Stimulated activated CD4-positive, alpha-beta T cell treated with anti-CD3 and anti-CD28 coated beads, Interleukin-15, amount 100 ng/mL, for 48 hours (primary cell): ENCODE measurements around the gene RPS14.
A peak's percentile ranks its signal among the peaks of the same experiment; 100 is the strongest.

Experiments
- DNase-seq, 2 donors: peaks; one replicate each; pipeline ENCODE4 v3.0.0-alpha.2; 2020; ENCODE audit warnings: low read depth in 2 of 2

The RPS14 gene

DNA sequence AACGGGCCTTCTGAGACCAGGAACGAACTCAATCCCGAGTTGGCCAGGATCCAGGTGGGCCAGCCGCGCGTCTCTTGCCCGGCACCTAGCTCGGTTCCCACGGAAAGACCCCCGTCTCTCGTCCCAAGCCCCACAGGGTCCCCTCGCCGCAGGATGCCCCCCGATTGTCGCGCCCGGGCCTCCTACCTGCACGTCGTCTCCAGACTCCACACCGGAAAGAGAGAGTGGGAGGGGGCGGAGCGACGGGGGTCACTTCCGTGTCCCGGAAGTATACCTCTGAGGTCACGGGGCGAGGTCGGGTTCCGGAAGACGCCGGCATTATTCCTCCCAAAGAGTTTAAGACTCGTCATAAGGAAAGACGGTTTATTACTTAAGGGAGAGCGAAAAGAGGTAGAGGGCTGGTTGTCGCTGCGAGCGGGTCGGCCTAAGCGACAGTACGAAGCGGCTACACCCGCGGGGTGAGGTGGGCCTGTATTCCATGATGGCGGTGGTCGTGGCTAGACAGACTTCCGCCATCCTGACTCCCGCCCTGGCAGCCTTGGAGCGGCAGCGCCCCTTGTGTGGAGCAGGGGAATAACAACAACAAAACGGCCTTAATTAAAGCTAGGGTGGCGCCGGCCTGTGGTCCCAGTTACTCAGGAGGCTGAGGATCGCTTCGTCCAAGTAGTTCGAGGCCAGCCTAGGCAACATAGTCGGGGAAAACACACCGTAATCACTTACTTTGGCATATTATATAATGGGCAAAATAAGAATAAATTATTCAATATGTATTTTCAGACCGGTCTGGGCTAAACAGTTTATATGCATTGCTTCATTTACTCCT is at the start of gene RPS14:
Gene RPS14 (minus strand): TSS at position 223 of the 823 bp plus-strand sequence. CDS start 2,006 bp downstream, outside the sequence.
- peak; percentile 92 to 93 for DNase-seq

DNA sequence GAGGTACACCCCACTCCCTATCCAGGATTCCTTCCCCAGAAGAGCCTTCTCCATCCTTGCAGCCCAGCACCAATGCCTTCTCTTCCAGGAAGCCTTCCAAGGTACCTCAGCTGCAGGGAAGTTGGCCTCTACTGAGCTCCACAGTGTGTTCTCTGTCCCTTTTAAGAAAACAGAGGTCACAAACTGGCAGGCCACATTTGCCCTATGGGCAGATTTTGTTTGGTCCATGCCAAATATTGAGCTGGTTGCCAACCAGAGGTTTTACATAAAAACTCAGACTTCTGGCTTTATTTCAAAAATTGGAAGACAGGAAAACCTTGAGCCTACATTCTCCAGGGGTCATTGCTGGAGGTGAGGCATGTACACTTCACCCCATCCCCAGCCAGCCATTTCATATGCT is 49.4 kb upstream of the RPS14 start:
- no peak for DNase-seq

DNA sequence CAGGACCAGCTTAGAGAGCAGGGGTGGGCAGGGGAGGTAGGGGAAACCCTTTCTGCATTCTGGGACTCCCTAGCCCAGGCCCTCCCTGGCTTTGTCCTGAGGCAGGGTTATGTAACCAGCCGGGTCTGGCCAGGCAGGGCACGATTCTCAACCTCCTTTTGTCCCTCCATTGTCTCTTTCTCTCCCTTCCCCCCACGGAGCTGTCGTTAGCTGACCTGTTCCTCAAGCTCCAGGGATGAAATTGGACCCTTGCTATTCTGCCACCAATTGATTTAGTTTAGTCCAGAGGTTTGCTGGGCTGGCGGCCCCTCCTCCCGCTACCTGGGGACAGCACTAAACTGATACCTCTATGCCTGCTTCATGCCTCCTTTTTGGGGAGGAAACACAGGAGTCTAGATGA is 49.0 kb upstream of the RPS14 start:
- no peak for DNase-seq

DNA sequence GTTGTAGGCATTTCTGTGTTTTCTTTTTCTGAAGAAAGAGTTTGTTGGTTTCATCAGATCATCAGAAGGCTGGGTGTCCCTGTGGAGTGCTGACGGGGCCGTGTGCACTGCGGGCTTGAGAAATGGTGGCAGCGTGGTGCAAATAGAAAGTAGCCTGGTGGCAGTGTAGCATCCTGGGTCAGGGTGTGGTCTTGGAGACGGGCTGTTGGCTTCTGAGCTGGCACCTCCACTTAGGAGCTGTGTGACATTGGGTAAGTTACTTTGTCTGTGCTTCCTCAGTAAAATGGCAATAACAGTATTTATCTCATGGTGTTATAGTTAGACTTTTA is 48.4 kb upstream of the RPS14 start:
- no peak for DNase-seq

DNA sequence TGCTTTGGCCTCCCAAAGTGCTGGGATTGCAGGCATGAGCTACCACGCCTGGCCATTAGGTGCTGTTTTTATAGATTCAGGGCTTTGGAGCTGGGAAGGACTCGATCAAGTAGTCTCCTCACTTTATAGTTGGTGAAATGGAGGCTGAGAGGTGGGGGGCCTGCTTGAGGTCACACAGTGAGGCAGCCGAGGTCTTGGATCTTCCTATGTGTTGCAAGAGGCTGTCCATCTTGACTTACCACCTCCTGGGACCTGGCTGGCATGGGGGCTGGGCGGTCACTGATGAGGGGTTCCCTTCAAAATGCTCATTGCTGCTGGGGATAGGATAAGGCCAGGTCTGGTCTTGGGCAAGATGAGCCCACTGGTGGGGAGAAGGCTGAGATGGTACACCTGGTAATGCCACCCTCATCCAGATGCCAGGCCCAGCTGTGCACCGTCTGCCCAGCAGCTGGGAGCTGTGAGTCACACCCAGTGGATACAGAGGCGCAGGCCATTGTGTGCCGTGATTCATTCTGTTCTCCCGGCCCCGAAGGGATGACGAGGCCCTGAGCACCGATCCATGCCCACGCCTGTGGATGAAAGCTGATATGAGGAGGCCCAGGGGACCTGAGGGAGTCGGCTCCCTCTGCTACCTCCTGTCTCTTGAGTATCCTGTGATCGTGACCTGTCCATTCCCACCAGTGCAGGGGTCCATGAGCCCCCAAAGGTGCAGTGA is 47.9 kb upstream of the RPS14 start:
- DNase-seq: no peak

DNA sequence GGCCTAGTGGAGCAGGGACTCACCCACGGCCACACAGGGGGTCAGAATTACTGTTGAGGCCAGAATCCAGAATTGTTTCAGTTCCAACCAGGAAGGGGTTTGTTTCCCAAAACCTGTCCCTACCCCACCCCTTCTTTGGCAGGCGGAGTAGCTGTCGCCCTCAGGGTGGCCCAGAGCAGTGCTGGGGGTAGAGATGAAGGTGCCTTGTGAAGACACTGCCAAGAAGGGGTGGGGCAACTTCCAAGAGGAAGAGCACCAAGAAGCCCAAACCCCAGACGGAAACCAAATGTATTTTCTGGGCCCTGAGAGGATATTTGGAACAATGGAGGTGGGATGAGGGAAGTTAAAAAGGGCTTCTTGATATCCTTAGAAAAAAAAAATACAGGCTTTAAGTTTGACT is 47.0 kb upstream of the RPS14 start:
- DNase-seq: no peak

DNA sequence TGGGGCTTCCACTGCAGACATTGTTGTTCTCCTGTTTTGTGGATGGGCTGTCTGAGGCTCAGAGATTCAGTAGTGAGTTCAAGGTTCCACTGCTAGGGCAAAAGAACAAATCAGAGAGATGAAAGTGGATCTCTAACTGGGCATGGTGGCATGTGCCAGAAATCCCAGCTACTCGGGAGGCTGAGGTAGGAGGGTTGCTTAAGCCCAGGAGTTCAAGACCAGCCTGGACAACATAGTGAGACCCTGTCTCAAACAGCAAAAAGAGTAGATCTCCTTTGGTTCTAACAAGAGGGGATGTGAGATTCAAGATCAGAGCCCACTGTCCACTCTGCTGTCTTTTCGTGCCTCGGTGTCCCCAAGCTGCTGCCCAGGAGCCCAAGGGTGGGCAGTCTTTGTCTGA is 46.6 kb upstream of the RPS14 start:
- DNase-seq: no peak

DNA sequence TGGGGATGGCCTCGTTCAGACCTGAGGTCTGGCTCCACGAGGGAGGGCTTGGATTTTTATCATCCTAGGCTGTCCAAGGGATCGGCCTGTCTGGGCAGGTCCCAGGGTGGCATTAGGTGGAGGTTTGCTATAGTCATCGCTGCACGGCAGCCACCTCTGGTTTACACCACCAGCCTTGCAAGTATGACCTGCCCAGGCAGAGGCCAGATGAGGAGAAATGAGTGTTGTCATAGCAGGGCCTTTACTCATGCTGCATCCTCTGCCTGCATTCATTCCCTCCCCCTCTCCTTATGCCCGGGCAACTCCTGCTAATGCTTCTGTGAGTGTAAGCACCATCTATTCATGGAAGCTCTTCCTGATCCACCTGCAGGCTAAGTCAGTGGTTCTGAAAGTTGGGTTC is 43.1 kb upstream of the RPS14 start:
- DNase-seq: no peak

DNA sequence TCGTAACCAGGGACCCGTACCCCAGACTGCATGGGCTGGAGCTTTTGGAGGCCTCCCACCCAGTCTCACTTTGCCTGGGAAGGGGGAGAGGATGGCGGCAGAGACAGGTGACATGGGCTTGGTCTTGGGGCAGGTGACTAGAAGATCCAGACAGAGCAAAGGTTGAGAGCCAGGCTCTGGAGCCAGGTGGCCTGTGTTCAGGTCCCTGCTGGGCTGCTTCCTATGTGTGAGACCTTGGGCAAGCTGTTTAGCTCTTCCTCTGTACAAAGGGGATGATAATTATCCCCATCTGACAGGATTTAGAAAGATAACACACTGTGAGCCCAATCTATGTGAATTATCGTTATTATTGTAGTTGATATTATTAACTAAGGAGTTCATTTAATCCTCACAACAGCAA is 42.3 kb upstream of the RPS14 start:
- DNase-seq: no peak

DNA sequence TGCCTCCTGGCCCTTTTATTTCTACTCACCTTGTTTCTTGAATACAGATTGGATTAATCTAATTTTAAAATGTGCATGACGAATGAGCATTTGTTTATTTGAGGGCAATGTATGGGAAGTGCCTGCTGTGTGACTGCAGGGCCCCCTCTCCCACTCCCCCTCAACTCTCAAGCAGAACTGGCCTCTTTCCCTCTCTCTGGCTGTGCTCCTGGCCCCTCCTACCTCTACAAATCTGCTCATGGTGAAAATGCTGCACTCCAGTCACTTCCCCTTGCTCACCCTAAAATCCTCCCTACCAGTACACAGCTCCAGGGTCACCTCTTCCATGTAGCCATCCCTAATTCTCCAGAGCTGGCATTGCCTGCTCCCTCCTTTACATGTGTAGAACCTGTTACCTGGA is 41.2 kb upstream of the RPS14 start:
- no peak for DNase-seq

DNA sequence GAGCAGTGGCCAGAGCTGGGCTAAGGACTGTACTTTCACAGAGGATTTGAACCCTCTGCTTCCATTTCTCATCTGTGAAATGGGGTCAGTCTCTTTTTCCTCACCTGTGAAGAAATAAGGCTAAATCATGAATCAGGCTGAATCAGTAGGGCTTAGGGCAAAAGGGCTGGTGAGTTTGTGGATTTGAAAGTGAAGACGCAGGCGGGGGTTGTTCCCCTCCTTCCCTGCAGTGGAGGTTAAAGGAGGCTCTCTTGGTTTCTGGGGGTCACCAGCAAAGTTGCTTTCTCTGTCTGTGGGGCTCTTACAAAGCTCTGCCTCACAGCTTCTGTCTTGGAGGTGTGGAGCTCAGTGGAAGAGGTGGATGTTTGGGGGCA is 40.7 kb upstream of the RPS14 start:
- DNase-seq: no peak

DNA sequence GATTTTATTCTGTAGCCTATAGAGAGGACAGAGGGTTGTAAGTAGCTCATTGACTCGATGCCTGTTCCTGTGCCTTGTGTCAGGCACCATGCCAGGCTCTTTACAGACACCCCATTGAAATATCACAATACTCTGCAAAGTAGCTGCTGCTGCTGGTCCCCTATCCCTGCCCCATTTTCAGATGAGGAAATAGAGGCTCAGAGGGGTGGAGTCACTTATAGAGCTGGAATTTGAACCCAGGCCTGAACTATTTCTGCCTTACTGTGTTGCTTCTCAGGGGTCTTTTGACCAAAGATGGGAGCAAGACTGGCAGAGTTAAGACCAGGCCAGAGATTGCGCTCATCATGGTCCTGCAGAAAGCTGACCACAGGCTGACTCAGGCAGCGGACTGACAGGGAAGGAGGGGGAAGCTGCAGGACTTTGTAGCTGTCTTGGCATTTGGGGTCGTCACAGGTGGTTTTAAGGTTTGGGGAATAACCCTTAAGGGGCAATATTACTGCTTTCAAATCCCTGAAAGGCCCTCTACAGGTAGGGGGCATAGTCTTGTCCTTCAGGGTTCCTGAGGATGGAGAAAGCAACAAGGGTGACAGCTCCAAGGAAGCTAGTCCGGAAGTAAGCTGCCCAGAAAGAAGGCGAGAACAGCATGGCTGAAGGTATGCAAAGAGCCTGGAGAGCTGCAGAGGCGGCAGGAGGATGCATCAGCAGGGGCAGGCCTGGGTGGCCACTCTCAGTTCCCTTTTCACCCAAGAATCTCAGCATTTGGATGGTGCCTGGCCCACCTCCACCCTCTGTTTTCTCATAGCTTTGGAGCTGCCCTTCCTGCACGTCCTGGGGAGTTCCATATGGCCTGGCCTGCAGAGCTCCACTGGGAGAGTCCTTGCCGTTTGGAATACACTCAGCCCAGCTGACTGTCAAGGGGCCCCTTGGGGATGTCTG is 40.1 kb upstream of the RPS14 start:
- no peak for DNase-seq

DNA sequence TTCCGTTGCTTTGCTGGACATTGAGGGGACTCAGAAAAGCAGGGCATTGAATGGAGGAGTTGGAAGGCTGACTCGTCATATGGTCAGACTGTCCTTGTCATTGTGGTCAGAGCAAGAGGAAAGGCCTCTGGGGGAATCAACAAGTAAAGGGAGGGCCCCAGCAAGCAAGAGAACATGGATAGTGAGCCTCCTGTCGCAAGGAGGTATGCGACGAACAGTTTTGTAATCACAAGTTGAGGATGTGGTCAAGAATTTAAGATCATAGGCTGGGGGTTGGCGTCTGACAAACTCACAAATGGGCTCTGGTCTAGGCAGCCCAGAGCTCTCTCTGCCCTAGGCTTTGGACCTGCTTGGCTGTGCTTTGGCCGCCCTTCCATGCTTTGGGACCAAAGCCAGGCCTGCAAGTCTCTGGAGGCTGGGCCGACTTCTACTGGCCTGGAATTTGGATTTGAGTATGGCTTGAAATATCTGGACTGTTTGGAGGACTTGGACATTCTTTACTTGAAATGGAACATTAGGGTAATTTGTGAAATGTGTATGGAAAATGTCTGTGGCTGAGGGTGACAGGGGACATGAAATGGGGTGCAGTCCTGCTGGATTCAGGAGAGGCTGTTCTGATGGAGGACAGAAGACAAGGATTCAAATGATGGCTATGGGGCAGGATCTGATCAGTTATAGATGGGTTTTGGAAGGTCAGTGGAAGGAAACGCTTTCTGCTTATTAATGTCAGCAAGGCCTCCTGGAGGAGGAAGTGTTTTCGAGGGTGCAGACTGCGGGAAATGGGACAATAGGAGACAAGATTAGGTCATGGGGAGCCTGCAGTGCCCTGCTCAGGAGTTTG is 39.2 kb upstream of the RPS14 start:
- no peak for DNase-seq

DNA sequence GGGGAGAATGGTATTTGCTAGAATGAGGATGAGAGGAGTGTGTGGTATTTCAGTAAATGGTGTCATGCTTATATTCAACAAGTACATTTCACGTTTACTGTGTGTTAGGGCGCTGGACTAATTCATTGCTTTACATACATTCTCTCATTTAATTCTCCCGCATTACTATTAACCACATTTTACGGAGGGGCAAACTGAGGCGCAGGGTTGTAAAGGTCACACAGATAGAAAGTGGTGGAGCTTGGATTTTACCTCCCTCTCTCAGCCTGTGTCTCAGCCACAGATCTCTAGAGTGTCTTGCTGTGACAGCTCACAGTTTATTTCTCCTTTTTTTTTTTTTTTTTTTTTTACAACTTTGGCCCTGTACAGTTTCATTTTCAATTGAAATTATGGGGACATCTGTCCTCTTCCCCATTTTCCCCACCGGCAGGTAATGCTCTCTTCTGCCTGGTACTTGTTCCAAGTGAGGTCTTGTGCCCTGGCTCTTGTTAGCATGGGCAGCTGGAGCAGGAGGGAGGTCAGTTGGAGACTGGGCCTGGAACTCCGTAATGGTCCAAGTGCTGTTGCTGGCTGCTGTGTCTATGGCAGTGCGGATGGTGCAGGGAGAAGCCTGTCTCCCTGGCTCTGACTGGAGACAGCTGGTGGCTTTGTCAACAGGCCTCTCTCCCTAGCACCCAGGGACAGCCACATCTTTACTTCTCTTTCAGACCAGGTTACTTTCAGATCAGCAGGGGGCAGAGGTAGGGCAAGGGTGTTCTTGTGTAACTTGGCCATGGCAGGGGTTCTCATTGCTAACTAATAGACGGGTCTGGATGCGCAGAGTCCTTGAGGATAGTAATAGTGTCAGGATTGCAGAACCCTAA is 37.9 kb upstream of the RPS14 start:
- DNase-seq: no peak

DNA sequence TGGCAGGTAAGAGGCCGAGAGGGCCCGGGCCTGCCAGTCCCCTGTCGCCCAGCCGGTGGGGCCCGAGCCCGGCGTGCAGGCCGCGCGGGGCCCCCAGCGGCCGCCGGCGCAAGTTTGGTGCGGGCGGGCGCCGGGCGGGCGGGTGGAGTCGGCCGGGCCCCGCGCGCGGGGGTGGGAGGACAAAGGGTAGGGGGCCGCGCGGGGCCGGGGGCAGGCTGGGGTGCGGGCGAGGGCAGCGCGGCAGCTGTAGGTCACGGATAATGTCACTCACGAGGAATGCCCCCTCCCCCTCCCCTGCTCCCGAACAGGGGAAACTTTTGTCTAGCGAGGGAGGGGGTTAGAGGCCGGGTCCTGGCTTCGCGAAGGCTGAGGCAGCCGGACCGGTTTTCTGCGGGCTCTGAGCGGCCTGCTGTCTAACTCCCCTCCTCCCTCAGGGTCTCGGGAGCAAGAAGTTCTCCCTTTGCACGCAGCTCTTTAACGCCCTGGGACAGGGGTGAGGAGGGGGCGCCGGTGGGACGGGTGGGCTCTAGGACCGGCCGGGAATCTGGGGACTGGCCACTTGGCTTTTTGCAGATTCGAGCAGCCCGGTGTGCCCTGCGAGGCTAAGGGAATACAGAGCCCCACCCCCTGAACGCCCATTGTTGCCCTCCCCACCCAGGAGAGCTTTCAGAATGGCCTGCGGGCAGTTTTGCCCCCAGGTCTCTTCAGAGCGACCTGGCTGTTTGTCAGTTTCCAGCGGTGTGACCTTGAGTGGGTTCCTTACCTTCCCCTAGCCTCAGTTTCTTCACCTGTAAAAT is 37.1 kb upstream of the RPS14 start:
- DNase-seq: peak in 1 of 2 donors; percentile 6

DNA sequence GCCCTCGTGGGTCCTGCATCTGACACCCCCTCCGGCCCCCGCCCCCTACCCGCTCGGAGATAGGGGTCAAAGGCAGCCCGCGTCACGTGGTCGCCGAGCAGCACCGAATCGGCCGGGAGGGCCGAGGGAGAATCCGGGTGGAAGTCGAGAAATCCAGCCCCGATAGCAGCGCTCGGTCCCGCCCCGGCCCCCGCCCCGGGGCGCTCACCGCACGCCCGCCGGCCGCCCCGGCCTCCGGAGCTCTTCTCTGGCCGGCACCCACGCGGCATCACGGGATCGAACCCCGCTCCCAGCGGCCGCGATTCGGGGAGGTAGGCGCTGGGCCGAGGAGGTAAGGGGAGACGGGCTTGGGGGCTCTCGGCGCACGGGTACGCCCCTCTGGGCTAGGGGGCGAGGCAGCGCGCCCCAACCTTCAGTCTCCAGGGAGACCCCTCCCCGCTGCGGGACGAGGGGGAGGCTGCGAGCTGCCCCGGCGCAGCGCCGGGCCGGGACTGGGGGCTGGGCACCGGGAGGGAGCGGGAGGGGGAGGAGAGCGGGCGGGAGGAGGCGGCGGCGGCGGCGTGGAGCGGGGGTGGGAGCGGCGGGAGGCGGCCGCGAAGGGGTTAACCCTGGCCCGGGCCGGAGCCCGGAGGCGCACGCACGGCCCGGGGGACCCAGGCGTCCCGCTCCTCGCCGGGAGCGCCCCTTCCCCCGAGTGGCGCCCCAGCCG is 36.3 kb upstream of the RPS14 start:
- peak in 1 of 2 donors; percentile 22 for DNase-seq

DNA sequence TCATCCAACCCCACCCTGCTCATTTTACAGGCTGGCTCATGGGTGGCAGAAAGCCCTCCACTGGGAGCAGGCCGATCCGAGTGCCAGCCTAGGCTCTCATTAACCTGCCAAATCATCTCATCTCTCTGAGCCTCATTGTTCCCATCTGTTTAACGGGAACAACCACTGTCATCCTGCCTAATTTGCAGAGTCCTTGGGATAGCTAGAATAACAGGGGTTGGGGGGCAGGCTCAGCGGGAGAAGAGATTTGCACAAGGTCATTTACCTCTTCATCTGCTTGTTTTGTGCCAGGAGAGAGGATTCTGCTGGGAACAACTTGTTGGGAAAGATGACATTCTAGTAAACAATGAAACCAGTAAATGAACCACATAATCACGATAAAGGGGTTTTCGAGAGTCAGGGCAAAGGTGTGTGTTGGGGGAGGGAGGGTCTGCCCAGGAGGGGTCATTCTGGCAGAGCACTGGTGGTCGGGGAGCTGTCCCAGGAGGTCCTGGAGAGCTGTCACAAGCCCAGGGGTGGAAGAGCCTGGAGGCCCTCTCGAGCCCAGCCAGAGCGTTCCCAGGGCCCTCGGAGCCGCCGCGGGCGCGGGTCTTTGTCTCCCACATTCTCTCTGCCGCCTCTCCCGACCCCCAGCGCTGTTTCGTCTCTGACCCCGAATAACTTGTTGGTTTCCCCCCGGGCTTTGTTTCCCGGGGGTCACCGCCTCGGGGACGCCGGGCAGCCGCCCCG is 35.6 kb upstream of the RPS14 start:
- DNase-seq: no peak

DNA sequence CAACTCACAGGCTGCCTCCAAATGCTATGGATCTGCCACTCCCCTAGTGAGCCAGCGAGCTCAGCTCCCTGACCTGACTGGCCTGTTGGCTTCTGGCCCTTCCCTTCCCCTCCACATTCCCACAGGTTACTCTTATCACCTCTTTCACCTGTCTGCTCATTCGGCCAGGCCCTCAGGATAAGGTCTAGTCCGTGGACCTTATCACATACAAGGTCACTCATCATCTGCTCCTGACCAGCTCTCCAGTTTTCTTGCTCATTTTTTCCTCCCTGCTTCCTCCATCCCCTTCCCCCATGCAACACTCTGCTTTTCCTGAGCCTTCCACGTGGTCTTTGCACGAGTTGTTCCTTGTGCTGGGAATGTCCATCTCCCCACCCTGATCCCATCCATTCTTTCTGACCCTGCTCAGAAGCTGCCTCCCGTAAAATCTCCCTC is 32.5 kb upstream of the RPS14 start:
- no peak for DNase-seq

DNA sequence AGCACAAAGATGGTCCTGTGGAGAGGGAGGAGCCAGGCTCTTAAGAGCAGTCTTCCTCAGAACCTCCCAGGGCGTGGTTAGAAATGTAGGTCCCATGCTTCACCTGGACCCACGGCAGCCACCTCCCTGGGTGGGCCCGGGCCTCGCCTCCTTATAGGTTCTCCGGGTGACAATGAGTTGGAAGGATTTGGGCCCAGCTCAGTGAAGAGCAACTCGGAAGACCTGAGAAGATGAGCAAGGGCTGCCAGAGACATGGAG is 32.1 kb upstream of the RPS14 start:
- DNase-seq: no peak
